Stimulated activated CD4-positive, alpha-beta T cell treated with anti-CD3 and anti-CD28 coated beads, Interleukin-2, amount 100 ng/mL, for 48 hours (primary cell): ENCODE results near the gene CYTH4.

Source experiments
- DNase-seq, 2 donors: peaks; one replicate each; pipeline ENCODE4 v3.0.0-alpha.2; 2020

The CYTH4 gene

DNA sequence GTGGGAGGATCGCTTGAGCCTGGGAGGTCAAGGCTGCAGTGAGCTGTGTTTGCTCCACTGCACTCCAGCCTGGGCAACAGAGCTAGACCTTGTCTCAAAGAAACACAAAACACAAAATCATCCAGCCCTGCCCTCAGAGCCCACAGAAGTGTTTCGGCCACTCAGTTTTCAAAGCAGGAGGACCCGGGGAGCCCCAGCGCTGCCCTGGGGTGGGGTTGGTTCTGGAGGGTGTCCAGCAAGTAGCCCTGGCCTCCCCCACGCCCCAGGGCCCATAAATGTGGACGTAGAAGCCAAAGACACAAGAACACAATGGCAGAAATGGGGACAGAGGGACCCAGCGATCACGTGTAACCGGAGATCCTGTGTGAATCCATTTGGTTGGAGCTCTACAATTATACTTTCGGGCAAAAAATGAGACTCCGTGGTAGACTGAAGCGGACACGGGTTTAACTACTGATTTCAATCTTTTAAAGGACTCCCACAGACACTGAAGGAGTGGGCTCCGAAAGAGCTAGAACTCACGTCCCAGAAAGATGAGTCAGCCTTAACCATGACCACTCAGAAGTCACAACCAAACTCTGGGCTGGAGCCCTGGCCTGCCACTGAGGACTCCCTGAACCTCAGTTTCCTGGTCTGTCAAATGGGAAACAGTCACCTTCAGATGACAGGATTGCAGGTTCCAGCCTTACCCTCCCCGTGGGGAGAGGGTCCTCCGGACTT, 9.0 kb upstream of the CYTH4 start:
- DNase-seq: no peak

DNA sequence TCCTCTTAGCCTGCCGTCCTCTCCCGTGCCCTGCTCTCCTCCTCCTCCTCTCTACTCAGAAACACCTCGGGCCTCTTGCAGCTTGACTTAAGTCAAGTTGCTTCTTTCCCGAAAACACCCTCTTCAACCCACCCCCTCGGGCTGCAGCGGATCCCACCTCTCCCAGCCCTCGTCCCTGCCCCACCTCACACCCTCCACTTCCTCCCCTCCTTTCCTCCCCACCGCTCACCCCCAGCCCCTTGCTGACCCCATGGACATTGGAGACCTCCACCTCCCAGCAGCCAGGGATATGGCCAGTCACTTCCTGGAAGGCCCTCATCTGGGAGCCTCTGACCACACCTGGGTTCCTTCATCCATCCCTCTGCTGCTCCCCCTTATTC, 8.5 kb upstream of the CYTH4 start:
- no peak for DNase-seq

DNA sequence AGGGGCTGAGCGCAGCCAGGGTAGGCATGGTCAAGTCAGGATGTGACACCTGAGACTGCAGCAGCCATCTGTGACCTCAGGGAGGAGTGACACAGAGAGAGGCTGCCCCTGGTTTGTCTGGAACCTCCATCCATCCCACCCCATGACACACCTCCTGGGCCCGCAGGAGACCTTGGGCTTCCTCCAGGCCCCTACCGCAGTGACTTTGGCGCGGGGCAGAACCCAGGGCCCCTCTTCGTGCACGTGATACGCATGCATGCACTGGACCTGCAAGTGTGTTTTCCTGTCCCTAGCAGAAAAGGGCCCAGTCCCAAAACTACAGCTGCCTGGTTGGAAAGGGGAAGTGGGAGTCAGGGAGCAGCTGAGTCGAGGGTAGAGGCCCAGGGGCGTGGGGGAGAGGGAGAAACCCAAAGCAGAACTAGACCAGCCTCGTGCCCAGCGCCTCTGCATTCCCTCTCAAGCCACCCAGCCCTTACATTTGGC, 7.9 kb upstream of the CYTH4 start:
- DNase-seq: no peak

DNA sequence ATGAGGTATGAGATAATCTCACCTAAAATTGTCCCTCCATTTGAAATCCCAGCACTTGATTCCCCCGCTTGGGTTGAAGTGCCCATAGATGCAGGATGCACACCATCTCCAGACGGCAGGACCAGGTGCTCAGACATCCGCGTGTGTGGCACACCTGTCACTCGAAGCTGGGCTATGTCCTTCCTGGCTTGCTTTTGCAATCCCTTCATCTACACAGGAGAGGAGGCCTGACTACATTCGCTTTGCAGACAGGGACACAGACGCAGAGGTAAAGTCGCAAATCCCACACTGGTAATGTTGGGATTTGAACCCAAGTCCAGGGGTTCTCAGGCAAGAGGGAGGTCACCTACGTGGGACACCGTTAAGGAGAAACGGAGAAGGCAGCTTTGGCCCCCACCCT, 7.2 kb upstream of the CYTH4 start:
- no peak for DNase-seq

DNA sequence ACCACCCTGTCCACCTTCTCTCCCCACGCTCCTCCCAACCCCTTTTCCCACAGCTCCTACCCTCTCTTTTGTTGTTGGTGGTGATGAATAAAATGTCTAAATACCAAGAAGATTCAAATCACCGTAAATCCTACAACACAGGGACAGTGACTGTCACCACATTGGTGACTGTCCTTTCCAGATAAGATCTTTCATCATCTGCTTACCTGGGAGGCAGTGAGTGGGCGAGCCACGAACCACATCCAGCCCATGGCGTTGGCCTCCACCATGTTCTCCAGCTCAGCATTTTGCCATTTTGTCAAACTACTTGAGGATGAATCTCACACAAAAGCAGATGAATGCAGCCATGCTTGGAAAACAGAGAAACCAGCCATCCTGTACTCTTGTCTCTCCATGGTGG, 6.7 kb upstream of the CYTH4 start:
- peak in 1 of 2 donors; percentile 56 for DNase-seq

DNA sequence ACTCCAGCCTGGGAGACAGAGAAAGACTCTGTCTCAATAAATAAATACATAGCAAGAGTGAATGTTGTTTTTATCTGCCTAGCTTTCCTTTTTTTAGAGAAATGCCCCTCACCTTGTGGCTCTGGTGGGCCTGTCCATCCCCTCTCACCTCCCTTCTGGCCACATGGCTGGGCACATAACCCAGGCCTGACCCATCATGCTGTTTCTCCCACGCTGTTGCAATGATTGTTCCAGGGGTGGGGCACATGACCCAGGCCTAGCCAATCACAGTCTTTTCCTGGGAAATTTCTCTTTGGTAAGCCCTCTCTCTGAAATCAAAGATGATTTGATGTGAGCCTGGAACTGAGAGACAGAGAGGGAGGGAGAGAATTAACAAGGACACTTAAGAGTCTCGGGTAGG, 5.5 kb upstream of the CYTH4 start:
- no peak for DNase-seq

DNA sequence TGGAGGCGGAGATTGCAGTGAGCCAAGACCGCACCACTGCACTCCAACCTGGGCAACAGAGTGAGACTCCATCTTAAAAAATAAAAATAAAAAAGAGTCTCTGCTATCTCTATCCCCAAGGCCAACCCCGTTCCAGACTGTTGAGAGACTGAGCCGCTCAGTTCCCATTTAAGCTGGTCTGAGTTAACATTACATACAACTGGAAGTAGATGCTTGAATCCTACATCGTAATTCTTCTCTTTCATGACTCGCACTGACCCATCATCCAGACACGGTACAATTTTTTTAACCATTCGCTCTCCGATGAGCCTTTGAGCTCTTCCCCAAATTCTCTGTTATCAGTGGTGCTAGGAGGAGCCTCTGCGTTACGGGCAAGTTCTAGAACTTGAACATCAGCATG, 4.9 kb upstream of the CYTH4 start:
- DNase-seq: no peak

DNA sequence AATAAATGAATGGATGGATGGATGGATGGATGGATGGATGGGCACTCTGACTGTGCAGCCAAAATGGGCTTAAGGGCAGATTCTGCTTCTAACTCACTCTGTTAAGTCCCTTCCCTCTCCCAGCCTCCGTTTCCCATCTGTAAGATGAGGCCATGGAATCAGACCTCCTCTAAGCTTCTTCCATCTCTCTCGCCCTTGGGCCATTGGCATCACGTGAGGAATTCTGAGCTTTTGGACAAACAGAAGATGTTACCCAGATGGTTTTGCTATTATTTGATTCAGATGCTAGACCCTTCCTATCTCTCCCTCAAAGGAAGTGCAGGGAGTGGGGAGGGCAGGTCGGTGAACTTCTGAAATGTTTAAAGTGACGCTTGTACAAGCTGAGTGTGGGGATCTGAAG, 4.0 kb upstream of the CYTH4 start:
- no peak for DNase-seq

DNA sequence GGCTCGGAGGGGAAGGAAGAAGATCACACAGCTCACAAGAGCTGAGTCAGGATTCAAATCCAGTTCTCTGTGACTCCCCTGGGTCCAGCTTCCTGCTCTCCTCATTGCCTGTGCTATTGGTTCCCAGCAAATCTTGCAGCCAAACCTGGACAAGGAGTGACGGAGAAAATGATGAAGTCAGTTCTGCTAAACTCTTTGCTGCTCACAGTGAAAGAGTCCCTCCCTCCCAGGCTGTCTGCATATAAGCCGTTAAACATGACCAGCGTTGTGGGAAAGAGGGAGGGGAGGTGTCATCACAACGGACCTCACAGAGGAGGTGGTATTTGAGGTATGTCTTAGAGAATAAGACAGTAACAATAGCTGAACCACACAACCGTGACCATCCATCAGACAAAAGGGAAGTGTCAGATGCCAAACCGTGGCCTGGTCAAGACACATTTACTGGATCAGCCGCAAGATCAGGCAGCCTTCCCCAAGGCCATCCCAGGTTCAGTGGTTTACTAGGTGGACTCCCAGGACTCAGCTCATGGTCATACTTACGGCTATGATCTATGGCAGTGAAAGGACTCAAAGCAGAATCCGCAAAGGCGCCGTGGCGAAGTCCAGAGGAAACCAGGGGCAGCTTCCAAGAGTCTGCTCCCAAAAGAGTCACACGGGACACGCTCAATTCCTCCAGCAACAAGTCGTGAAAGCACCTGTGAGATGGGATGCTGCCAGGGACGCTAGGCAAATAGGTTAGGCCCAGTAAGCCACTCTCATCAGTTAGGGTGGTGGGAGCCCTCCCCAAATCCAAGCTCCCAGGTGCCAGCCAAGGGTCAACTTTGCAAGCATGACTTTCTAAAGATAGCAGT, 2.8 kb upstream of the CYTH4 start:
- DNase-seq: no peak

DNA sequence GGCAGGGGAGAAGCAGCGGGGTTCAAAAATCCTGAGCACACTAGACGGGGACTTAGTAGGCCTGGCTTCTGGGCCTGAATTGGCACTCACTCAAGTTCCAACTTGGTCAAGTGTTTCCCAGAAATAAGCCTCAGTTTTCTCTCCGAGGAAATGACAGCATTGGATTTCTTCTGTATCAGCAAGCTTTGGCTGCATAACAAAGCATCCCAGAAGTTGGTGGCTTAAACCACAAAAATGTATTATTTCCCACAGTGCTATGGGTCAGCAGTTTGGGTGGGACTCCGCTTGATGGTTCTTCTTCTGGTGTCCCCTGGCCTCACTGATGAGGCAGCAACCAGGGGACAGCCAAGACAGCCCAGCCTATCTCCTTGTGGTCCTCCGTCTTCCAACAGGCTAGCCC, 1.6 kb upstream of the CYTH4 start:
- no peak for DNase-seq

DNA sequence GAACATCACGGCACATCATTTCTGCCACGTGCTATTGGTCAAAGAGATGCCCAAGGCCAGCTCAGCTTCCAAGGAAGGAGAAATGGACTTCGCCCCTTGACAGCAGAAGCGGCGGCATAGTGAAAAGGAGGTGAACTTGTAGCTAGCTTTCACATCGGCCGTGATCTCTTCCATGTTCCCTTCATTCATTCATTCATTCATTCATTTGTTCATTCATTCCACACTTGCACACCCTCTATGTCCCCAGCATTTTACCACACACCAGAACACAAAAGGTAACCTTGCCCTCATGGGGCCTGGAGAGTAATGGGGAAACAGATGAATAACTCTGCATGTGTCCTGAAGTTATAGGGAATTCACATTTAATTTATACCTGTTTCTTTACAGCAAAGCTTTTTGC, 1.1 kb upstream of the CYTH4 start:
- no peak for DNase-seq

DNA sequence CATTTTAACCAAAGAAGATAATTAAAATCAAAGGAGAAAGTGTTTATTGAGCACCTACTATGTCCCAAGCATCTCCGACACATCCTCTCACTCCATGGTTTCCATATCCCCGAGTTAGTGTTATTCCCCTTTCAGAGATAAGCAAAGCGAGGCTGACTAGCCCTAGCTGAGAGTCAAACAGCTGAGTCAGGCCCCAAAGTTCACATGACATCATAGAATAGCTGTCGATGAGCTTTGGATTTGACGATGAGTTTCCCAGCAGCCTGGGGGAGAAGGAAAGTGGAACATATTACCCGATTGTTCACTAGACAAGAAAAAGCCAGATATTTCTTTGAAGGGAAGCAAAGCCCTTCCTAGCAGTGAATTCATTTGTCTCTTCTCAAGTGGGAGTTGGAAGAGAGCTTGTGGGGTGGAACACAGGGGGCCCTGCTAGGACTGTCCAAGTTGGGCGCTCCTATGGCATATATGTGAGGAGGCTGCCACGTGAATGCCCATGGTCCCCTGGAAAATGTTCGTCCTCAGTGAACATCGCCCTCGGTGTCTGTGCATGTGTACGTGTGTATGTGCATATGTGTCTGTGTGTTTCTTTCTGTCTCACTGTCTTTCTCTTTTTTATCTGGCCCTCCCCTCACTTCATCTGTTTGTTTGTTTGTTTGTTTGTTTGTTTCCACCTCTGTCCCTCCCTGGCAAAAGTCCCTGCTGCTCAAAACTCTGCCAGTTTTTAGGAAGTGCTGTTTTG, 493 bp upstream of the CYTH4 start:
- no peak for DNase-seq

DNA sequence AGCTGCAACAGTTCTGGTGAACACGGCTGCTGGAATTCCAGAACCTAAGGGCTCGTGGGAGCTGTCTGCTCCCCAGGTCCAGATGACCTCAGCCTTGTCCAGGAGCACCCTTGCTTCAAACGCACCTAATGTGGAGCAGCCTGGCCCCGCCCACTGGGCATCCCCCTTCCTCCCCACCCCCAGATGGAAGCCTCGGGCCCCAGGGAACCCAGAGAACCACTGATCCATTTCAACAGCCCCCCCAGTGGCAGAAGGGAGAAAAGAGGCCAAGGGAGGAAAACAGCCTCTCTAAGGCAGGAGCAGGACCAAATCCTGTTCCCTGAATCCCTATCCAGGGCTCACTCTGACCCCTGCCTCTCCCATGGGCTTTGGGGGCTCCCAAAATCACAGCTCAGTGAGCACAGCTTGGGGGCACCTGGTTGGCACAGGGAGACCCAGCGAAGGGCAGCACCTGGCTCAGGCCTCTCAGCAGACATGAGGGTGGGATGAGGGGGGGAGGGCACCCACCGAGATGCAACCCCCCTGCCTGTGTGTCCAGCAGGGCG, 1.2 kb downstream of the CYTH4 start:
- peak in 1 of 2 donors; percentile 67 for DNase-seq

DNA sequence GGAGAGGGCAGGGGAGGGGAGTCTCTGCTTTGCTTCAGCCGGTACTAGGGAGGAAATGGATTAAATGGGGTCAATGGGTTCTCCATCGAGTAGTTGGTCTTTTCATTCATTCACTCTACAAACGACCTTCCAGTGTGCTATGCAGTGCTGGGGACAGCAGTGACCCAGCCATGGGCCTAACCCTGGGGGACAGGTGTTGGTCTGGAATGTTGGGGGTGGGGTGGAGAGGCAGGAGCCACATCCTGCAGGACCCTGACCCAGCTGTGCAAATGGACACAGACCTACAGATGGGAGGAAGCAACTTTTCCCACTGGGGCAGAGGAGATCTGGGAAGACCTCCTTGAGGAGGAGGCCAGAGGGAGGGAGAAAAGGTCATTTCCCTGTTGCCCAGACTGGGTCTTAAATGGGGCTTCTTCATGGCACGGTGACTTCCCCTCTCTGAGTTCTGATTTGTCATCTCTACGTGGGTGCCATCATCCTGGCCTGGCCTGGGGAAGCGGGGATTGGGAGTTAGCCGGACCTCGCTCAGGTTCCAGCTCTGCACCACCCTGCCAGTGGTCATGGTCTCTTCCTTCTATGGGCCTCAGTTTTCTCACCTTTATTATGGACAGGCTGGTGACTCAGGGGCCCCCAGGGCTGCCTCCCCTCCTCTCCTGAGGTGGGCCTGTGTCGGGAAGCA, 2.0 kb downstream of the CYTH4 start:
- DNase-seq: no peak

DNA sequence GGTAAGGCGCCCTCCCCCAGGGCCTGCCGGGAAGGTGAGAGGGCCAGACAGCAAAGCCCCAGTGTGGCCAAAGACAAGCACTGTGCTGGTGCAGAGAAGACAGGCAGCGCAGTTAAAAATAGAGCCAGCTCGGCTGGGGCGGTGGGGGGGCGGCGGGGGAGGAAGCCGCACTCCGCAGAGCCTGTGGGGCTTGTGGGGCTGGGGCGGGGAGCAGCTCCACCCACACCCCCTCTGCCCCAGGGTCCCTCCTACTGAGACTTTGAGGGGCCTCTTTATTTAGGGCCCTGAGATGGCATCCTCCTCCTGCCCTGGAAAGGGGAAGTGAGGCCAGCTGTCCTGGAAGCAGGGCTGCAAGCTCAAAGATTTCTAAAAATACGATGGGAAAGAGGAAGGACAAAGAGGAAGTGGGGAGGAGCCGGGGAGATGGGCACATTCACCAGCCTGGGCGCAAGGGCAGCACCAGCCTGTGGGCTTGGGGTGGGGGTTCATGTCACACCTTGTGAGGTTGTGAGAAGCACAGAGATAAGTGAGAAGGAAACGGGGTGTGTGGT, 2.6 kb downstream of the CYTH4 start:
- DNase-seq: no peak

DNA sequence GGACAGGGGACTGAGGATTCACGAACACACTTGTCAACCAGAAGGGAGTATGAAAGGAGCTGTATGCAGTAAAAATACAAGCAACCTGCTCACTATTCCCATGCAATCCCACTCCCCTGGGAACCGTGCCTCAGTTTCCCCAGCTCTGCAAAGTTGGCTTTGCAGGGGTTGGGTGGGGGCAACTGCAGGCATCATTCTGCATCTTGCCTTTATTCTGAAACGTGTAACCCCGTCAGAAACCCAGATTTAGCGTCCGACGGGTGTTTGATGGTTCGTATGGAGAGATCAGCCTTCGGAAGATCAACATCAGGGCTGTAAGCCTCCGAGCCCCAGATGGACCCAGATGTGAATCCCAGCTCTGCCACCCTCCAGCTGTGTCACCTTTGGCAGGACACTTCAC, 3.6 kb downstream of the CYTH4 start:
- no peak for DNase-seq

DNA sequence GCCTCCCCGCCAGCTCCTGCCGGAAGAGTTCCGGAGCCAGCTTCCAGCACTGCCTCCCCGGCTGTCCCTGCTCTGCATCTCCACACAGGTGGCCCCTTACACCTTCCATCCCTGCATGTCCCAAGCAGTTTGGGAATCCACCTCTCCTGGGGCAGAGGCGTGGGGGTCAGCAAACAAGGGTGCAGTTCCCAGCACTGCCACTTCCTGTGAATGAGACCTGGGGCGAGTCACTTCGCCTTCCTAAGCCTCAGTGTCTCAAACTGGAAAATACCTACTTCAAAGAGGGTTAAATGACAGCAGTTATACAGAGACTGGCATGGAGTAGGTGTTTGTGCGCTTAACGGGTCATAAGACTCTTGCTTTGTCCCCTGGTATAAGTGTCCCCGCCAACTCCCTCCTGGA, 5.2 kb downstream of the CYTH4 start:
- DNase-seq: no peak

DNA sequence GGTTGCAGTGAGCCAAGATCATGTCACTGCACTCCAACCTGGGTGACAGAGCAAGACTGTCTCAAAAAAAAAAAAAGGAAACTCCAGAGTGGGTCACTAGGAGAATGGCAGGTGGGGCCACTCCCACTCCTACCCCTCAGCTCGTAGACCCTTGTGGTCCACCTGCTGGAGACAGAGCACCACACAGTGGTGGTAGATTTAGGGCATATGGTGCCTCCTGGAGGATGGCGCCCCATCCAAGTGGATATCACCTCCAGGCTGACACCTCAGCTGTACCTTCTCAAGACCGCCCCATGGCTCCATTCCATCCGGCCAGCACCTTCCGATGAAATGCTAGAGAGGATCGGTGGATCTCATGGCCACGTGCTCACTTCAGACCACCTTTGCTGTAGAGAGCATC, 6.2 kb downstream of the CYTH4 start:
- no peak for DNase-seq

DNA sequence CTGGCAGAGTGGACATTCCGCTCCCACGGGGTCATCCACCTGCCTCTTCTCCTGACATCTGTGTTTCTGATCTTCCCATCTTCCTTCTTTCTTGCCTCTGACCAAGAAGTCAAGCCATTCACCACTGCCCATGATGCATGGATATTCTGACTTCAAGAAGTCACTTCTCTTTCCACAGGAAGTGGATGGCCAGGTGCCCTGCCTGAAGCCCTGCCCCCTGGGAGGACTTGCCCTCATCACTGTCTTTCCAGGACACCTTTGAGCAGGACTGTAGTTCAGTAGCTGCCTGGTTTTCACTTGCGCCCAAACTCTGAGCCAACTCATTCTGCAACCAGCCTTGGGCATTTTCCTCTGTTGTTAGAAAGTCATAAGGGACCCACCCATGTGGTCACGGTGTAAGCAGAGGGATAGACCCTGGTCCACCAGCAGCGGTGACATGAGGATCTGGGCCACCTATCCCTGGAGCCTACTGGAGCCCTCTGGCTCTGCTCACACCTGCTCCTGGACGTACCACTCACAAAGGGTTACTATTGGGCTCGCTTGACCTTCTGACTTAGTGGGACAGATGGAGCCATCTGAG, 6.9 kb downstream of the CYTH4 start:
- no peak for DNase-seq

DNA sequence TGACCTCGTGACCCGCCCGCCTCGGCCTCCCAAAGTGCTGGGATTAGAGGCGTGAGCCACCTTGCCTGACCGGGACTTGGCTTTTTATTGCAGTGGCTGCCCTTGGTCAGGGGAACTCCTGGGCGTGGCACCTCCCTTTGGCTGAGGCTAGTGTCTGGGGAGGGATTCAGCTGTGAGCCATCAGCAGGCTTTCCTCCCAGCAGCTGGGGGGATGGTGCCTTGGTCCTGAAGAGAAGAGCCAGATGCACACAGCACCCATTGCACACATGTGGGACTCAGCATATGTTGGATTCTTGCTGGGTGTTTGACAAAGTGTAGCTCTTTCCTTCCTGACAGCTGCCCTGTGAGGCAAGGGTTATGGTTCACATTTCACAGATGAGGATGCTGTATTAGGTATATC, 8.4 kb downstream of the CYTH4 start:
- DNase-seq: no peak

DNA sequence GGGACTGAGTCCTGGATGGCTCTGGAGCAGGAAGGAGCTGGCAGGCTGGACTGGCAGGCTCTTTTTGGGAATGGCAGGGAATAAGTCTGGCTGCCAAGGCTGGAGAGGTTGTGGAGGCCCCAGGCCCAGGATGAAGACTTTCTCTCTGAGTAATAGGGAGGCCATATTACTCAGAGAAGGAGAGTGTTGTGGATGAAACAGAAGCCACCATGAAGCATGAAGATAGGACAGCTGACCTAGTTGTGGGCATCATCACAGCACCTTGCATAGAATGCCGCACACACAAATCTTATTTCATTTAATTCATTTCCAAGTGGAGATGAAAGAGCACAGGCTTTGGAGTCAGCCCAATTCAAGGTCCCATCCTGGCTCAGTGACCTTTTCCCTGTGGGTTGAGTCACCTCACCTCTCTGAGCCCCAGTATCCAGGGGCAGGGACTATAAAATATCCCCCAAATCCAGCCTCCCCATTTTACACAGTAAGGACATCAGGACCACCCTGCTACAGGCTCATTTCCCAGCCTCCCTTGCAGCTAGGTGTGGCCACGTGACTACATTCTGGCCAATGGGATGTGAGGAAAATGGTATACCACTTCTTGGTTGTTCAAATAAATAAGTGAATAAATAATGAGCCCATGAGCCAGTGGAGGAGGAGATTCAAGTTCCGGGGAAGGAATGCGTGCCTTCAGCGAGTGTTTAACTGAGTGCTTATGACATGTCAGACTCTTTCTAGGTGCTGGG, 9.4 kb downstream of the CYTH4 start:
- DNase-seq: no peak
